NOMO-1 treated with dmso at 0.1 percent for 144 hours (cell line): ENCODE results near the gene PIH1D1.

Source experiments
- DNase-seq: peaks from one replicate; lab custom pipeline; 2025; ENCODE audit not compliant: unreplicated experiment; lab: John Stamatoyannopoulos, UW

Gene PIH1D1

GRCh38 chr19:49451430-49452181 is at the start of gene PIH1D1:
PIH1D1 (minus strand) TSS chr19:49451814; CDS start chr19:49451574, 240 bp downstream.
- peak; percentile 99 for DNase-seq

GRCh38 chr19:49499030-49499670 is 47.5 kb upstream of the PIH1D1 start:
- no peak for DNase-seq

- no peak for DNase-seq
Observed at GRCh38 chr19:49498475-49498874, 46.9 kb upstream of the PIH1D1 start.

GRCh38 chr19:49497789-49498103 is 46.1 kb upstream of the PIH1D1 start:
- DNase-seq, result no peak

- DNase-seq, result peak; percentile 79
Observed at GRCh38 chr19:49497047-49497788, 45.6 kb upstream of the PIH1D1 start.

- DNase-seq, result no peak
Observed at GRCh38 chr19:49496574-49497008, 45.0 kb upstream of the PIH1D1 start.

GRCh38 chr19:49492573-49493405 is 41.2 kb upstream of the PIH1D1 start:
- DNase-seq, result no peak

GRCh38 chr19:49491804-49492572 is 40.4 kb upstream of the PIH1D1 start:
- no peak for DNase-seq

GRCh38 chr19:49491030-49491803 is 39.6 kb upstream of the PIH1D1 start:
- DNase-seq, result no peak

GRCh38 chr19:49490287-49491029 is 38.8 kb upstream of the PIH1D1 start:
- no peak for DNase-seq

GRCh38 chr19:49489601-49490167 is 38.1 kb upstream of the PIH1D1 start:
- DNase-seq, result no peak

GRCh38 chr19:49488863-49489537 is 37.4 kb upstream of the PIH1D1 start:
- no peak for DNase-seq

GRCh38 chr19:49488046-49488862 is 36.6 kb upstream of the PIH1D1 start:
- DNase-seq, result no peak

GRCh38 chr19:49487277-49488045 is 35.8 kb upstream of the PIH1D1 start, which contains the start of gene RPL13A:
RPL13A (plus strand) TSS chr19:49487608; CDS start chr19:49487630, 22 bp downstream.
- DNase-seq, result peak; percentile 98

GRCh38 chr19:49486710-49487276 is 35.2 kb upstream of the PIH1D1 start:
- DNase-seq, result no peak

- no peak for DNase-seq
Observed at GRCh38 chr19:49486232-49486631, 34.6 kb upstream of the PIH1D1 start.
